ENCODE results near the gene VIL1.

Gene VIL1

DNA sequence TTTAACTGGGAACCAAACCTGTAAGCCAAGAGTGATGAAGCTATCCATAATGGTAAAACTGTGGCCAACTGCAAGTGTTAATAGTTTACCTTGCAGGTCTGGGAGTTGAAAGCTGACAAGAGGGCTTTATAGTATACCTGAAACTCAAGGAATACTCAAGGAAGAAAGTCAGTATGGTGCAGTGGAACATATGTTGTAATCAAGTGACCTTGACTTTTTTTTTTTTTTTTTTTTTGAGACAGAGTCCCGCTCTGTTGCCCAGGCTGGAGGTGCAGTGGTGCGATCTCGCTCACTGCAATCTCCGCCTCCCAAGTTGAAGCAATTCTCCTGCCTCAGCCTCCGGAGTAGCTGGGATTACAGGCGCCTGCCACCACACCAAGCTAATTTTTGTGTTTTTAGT is 27.6 kb downstream of the VIL1 start:
- DNase-seq: no peak

DNA sequence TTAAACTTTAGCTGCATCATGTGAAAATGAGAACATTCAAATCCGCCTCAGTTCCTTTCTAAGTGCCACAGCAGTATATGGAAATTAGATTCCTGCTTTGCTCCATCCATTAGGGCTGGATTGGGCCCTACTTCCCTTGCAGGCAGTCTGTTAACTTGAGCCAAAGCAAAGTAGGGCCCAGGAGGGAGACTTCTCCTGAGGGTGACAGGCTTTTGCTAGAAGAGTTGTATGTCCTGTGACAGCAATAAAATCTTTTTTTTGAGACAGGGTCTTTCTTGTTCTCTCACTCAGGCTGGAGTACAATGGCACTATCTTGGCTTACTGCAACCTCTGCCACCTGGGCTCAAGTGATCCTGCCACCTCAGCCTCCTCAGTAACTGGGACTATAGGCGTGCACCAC is 28.1 kb downstream of the VIL1 start:
- DNase-seq: no peak

DNA sequence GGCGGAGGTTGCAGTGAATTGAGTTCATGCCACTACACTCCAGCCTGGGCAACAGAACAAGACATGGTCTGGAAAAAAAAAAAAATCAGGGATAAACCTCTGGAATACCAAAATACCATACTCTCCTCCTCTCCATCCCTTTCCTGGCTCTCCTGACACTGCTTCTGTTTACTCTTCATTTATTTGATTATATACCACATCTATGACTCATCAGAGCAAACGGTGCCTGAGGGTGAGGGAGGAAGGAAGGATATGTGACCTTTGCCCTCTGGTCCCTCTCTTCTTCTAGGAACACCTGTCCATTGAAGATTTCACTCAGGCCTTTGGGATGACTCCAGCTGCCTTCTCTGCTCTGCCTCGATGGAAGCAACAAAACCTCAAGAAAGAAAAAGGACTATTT is 30.0 kb downstream of the VIL1 start:
- no peak for DNase-seq

DNA sequence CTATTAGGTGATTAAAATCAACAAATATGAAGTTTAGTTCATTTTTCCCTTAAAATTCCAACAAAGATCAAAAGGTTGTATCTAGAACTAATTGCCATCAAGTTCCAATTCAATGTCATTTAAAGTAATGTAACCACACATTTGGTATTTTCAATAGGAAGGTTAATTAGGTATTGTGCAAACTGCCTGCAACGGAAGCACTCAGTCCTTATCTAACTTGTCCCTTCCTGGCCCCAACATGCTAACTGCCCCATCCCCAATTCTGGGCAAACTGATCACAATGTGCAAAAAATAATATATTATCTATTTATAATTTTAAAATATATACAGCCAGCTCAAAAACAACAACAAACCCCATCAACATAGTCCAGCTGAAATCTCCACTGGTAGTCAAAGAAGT is 33.2 kb downstream of the VIL1 start:
- no peak for DNase-seq

DNA sequence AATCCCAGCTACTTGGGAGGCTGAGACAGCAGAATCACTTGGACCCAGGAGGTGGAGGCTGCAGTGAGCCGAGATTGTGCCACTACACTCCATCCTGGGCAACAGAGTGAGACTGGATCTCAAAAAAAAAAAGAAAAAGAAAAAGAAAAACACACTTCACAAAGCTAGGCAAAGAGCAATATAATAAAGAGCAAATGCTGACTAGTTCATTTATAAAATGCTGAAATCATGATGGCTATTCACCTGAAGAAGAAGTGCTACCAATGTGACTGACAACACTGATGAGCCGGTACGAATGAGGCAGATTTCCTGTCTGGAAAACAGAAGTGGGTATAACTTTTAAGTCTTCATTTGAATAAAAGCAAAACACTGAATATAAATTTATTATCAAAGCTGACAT is 37.9 kb downstream of the VIL1 start:
- no peak for DNase-seq

DNA sequence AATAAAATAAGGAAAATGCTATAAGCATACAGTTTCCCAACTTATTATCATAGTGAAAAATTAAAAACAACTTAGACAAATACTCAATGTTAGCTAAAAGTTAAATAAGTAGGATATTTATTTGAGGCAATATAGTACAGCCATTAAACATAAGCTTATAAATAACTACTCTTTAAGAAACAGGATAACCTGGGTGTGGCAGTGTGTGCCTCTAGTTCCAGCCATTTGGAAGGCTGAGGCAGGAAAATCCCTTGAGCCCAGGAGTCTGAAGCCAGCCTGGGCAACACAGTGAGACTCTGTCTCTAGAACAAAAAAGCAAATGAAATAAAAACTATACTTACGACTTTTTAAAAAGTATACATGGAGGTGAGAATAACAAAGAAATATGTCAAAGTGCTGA is 39.7 kb downstream of the VIL1 start:
- no peak for DNase-seq

DNA sequence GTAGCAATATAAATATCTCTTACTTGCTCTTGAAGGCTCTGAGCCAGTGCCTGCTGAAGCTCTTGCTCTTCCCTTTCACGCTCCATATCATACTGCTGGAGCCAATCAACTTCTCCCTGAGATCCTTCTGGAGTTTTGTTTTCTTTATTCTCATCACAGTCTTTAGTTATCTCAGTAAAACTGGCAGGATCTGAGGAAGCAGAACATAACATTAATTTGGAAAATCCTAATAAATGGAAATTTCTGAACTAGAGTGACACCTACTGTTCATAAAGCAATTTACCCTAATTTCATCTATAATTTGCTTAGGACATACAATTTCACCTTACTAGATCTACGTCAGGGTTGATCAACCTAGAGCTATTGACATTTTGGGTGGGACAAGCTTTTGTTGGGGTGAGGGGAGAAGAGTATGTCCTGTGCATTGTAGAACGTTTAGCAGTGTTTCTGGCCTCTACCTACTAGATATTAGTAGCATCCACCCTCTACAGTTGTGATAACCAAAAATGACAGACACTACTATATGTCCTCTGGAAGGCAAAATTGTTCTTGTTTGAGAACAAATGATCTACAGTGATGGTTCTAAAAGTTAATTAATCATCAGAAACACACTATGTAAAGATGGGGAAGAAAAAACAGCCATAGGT is 47.2 kb downstream of the VIL1 start:
- no peak for DNase-seq

DNA sequence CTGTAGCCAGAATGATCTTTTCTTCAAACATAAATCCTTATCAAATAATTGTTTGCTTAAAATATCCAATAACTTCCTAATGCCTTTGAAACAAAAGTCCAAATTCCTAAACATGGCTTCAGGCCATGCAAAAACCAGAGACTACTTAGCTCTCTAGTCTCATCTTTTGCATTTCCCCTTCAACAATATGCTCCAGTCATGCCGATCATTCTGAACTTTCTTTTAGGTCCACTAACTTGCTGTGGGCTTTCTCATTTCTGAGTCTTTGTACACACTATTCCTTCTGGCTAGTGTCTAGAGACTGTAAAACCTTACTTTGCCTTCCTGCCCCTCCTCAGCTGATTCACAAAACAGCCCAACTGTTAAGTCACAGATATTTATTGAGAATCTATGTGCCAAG is 51.5 kb downstream of the VIL1 start:
- no peak for DNase-seq

DNA sequence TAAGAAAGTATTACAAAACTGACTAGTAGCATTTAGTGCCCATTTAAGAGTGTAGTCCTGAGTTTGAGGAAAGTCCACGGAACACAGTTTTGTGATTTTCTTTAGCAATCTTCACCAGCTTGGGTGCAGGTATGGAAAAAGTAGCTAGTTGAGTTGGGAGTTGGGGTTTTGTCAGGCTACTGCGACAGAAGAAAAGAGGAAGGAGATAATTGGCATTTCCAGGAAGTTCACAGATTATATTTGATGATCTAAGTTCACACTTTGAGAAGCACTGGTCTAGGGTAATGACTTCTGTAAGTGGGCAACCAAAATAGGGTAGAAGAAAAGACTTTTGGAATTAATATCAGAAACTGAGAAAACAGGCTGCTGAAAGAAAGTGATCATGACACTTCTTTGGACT is 52.1 kb downstream of the VIL1 start:
- no peak for DNase-seq

DNA sequence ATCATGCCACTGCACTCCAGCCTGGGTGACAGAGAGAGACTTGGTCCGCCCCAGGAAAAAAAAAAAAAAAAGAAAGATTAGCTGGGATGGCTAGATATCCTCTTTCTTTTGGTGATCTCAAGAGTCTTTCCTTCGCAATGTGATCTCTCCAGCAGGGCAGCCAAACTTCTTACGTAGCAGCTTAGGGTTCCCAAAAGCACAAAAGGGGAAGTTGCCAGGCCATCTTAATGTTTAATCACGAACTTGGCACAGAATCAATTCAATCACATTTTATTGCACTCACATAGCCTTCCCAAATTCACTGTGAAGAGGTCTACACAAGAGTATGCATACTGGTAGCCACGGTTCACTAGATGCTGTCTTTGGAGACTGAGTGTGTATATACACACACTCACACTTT is 53.1 kb downstream of the VIL1 start:
- DNase-seq: no peak

DNA sequence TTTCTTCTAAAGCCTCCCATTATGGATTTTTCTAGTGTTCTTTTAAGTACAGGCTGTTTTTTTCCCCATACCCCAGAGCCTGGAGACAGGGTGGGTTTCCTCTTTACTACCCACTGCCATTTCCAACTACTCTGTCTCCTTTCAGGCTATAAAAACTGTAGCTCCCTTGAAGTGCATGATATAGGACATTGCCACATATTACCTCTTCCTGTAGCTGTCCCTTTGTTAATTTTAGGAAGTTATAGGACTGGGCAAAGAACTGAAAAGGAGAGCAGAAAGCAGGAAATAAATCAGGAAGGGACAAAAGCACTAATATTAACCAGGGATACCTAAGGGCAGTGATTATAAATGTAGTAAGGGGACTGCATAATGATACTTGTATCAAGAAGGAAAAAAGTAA is 54.1 kb downstream of the VIL1 start:
- DNase-seq: no peak

DNA sequence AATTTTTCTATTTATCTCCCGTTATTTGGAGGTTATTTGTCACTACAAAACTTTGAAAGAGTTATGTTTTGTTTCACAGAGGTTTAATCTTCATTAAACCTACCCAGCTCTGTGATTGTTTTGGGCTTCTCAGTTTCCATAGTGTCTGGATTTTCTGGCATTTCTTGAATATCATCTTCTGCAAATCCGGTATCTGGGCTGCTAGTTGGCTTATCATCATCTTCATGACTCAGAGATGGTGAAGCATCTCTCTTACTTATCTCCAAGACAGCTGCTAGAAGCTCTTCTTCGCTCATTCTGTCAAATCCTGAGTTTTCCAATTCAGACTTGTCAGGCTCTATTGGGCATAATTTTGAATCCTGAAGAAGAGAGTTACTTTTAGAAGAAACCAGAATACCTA is 55.6 kb downstream of the VIL1 start:
- DNase-seq: no peak

DNA sequence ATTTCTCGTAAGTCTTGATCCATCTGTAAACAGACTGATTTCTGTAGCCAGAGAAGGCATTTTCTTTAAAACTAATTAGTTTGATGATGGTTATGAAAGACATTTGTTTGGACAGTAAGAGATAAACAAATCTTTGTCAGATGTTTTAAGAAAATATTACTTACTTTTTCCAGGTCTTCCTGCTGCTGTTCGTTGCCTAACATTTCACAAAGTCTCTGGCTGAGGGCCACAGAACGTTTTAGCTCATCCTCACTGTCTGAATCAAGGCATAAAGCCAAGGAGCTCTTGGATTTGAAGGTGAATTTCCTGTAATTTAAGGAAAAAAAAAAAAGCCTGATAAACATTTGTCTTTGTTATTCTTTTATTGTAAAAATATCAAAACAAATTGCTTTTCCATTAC is 57.8 kb downstream of the VIL1 start:
- DNase-seq: no peak

DNA sequence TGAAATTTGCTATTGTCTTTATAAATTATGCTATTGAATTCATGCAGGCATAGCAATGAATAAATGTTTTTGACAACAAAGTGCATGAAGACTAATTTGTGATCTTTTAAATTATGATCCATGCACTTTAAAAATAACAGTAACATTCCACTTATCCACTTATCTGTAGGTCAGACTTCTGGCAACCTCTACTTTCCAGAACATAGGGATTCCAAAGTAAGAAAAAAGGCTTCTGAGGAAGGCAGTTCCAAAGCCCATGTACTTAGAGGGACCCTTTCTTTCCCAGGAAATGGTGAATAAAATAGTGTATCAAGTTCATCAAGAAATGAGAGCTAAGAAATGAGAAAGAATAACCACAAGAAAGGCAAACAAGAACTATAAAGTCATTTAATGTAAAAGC is 58.3 kb downstream of the VIL1 start:
- no peak for DNase-seq

DNA sequence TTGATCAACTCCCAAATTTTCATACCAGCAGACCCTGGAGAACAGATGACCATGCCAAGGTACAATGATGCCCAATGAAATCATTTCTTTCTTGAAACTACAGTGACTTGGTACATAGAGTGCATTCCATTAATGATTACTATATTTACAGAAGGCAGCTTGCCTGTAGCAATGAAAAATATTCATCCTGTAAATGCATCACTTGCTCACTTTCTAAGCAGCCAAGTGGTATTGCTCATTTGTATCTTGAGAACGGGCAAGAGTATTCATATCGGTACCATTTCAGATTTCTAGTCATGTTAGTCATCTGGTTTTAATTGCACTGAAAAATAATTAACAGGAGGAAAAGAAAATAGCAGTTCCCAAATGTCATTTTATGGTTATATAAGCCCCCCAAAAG is 59.6 kb downstream of the VIL1 start:
- no peak for DNase-seq

DNA sequence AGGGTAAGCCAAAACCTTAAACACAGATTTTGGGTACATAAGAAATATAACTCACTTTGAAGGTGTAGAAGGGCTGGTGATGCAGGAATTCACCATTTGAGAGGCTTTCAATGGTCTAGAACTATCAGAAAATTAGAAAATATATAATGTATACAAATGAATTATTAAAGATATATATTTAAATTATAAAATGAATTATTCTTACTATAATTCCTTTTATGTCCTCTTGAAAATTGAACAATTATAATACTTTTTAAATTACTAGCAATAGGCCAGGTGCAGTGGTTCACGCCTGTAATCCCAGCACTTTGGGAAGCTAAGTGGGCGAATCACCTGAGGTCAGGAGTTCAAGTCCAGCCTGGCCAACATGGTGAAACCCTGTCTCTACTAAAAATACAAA is 60.7 kb downstream of the VIL1 start:
- DNase-seq: no peak

DNA sequence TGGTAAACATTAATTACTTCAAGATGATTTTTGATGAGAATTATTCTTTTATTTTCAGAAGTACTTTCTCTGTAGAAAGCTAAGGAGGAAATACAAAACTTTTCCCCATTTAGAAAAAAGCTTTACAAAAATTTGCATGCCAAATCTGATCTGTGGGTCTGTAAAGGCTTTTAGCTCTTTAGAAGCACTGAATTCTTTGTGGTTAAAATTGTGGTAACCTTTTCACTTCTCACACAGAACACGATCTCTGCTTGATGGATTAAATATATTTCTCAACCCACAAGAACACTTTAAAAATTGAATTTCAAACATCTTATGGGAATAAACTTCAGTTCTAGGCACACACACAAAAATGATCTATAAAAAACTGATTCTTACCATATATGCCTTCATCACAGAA is 63.7 kb downstream of the VIL1 start:
- no peak for DNase-seq

DNA sequence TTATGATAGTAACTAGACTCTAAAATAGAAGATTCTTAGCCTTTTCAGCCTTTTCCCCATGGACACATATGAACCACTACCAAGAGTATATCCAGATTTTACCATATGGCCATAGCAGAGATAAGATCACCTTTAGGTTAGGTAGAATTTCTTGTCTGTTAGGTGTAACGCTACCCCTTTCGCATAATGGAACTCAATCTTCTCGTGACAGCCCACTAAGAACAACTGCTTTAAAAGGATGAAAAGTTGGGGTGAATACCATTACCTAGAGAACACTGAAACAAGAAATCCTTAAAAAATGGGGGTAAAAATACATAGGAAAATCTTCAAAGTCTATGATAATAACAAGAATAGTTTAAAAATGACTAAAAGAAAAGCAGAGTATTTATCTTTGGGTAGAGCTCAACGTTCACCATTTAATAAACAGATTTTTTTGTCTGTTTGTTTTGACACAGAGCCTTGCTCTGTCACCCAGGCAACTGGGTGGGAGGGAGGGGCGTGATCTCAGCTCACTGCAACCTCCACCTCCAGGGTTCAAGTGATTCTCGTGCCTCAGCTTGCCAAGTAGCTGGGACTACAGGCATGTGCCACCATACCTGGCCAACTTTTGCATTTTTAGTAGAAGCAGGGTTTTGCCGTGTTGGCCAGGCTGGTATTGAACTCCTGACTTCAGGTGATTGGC is 67.2 kb downstream of the VIL1 start:
- no peak for DNase-seq

DNA sequence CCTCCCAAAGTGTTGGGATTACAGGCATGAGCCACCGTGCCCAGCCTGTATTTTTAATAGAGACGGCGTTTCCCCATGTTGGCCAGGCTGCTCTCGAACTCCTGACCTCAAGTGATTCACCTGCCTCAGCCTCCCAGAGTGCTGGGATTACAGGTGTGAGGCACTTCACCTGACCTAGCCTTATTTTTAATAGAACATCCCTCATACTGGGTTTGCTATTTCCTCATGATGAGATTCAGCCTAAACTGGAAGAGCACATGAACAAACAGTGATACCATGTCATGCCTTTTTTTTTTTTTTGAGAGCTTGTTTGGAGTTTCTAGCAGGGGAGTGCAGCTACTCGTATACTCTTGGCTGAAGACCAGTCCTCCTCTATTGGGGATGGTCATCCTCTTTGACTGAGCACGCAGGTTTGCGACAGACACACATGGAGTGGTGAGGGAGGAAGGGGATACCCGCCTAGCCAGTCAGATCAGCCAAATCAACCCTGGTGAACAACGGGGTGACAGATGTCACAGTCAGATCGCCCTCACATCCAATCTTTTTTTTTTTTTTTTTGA is 81.7 kb downstream of the VIL1 start:
- no peak for DNase-seq

DNA sequence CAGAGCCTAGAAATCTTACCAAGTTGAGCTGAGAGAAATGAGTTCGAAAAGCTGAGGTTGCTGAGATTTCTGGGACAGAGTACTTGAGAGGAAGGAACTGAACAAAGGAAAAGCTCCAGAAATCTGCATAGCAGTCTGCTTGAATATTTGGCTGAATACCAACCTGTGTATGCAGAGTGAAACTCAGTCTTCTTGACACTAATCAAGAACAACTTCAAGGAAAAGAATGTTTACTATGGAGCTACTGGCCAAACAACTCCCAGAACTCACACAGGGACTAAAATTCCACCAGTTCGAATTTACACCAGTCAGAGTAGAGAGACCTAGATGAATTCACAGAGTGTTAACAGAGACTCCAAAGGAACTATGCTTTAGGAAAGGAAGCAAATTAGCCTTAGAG is 82.7 kb downstream of the VIL1 start:
- DNase-seq: no peak
